ENCODE measurements around the gene PCDHGC3. TPM values are rescaled to one million over a fixed set of nuclear protein-coding genes. Genes with fewer than 3 reads are reported as not detected.

Gene PCDHGC3
- total RNA-seq, 4 donors from 2014 or later = 30.0 to 73.4 (median 60.4) TPM

- peaks cover 33% of the 10 kb centered on the region for H3K4me1 ChIP-seq
- H3K9me3 ChIP-seq = no peaks in the 10 kb centered on the region
- H3K27ac ChIP-seq = no peak overlapping the region
- 97% methylated on average over 10 of the region's 10 CpGs for WGBS
- no peak overlapping the region for H3K4me3 ChIP-seq
- peaks cover 4% of the 10 kb centered on the region for H3K27me3 ChIP-seq
- TF ChIP-seq EP300 (IDR thresholded peaks at IDR 0.05) (no peak), POLR2A (IDR thresholded peaks at IDR 0.05) (no peak), POLR2AphosphoS5 (IDR thresholded peaks at IDR 0.05) (no peak), CTCF (IDR thresholded peaks at IDR 0.05) (no peak)
- peaks cover 33% of the 10 kb centered on the region for H3K36me3 ChIP-seq
- DNase-seq (ENCODE audit: low spot score in 2 of 2) = no peak
These were observed 14.5 kb downstream of the PCDHGC3 start for GRCh38 chr5:141490271-141490670.

GRCh38 chr5:141490771-141491170 lies 15.0 kb downstream of the PCDHGC3 start:
- peaks cover 30% of the 10 kb centered on the region for H3K4me1 ChIP-seq
- H3K4me3 ChIP-seq = no peak overlapping the region
- no peak overlapping the region for H3K27ac ChIP-seq
- no peak for TF ChIP-seq POLR2AphosphoS5 (IDR thresholded peaks at IDR 0.05)
- TF ChIP-seq CTCF (IDR thresholded peaks at IDR 0.05) = no peak
- TF ChIP-seq EP300 (IDR thresholded peaks at IDR 0.05) = no peak
- no peak for TF ChIP-seq POLR2A (IDR thresholded peaks at IDR 0.05)
- peaks cover 35% of the 10 kb centered on the region for H3K36me3 ChIP-seq
- no peak for DNase-seq (ENCODE audit: low spot score in 2 of 2)
- 95% methylated on average over 7 of the region's 13 CpGs for WGBS
- no peaks in the 10 kb centered on the region for H3K9me3 ChIP-seq
- H3K27me3 ChIP-seq = peaks cover 4% of the 10 kb centered on the region

- WGBS = 83% methylated on average over 49 of the region's 66 CpGs
- H3K27ac ChIP-seq = no peak overlapping the region
- no peaks in the 10 kb centered on the region for H3K9me3 ChIP-seq
- no peak overlapping the region for H3K4me3 ChIP-seq
- TF ChIP-seq EP300 (IDR thresholded peaks at IDR 0.05) = no peak
- no peak for TF ChIP-seq CTCF (IDR thresholded peaks at IDR 0.05)
- TF ChIP-seq POLR2A (IDR thresholded peaks at IDR 0.05) = no peak
- no peak for TF ChIP-seq POLR2AphosphoS5 (IDR thresholded peaks at IDR 0.05)
- peaks cover 30% of the 10 kb centered on the region for H3K4me1 ChIP-seq
- DNase-seq (ENCODE audit: low spot score in 2 of 2) = no peak
- peaks cover 37% of the 10 kb centered on the region for H3K36me3 ChIP-seq
- H3K27me3 ChIP-seq = peaks cover 4% of the 10 kb centered on the region
These were observed 15.8 kb downstream of the PCDHGC3 start for GRCh38 chr5:141491323-141492167.

GRCh38 chr5:141492168-141492885 lies 16.6 kb downstream of the PCDHGC3 start:
- peaks cover 30% of the 10 kb centered on the region for H3K4me1 ChIP-seq
- TF ChIP-seq POLR2AphosphoS5 (IDR thresholded peaks at IDR 0.05) = no peak
- no peak for TF ChIP-seq CTCF (IDR thresholded peaks at IDR 0.05)
- no peak for TF ChIP-seq POLR2A (IDR thresholded peaks at IDR 0.05)
- no peak for TF ChIP-seq EP300 (IDR thresholded peaks at IDR 0.05)
- H3K36me3 ChIP-seq = peaks cover 34% of the 10 kb centered on the region
- H3K9me3 ChIP-seq = no peaks in the 10 kb centered on the region
- peak overlapping the region; percentile 18 for H3K4me3 ChIP-seq
- 77% methylated on average over 60 of the region's 68 CpGs for WGBS
- DNase-seq (ENCODE audit: low spot score in 2 of 2) = no peak
- H3K27ac ChIP-seq = no peak overlapping the region
- H3K27me3 ChIP-seq = peaks cover 4% of the 10 kb centered on the region
